Stimulated activated CD4-positive, alpha-beta T cell treated with anti-CD3 and anti-CD28 coated beads, TNF-alpha, amount 100 ng/mL, for 48 hours (primary cell): ENCODE measurements around the gene YJEFN3.

Source experiments
- DNase-seq, 3 donors: peaks; one replicate each; pipeline ENCODE4 v3.0.0-alpha.2; 2020; ENCODE audit warnings: low read depth in 3 of 3

Gene YJEFN3

GRCh38 chr19:19528721-19529490, at the start of gene YJEFN3:
Gene YJEFN3, plus strand, starts transcription at chr19:19528911. Its CDS starts 22 bp downstream, at chr19:19528933.
- no peak for DNase-seq

- DNase-seq, result no peak
Observed at GRCh38 chr19:19480688-19481087, 48.0 kb upstream of the YJEFN3 start.

GRCh38 chr19:19482809-19483596, 45.7 kb upstream of the YJEFN3 start:
- DNase-seq, result no peak

- DNase-seq, result no peak
Observed at GRCh38 chr19:19485161-19485997, 43.3 kb upstream of the YJEFN3 start.

GRCh38 chr19:19485998-19486290, 42.8 kb upstream of the YJEFN3 start:
- DNase-seq, result no peak

GRCh38 chr19:19486343-19487076, 42.2 kb upstream of the YJEFN3 start:
- no peak for DNase-seq

GRCh38 chr19:19487077-19487949, 41.4 kb upstream of the YJEFN3 start:
- no peak for DNase-seq

- no peak for DNase-seq
Observed at GRCh38 chr19:19487950-19488874, 40.5 kb upstream of the YJEFN3 start.

GRCh38 chr19:19488875-19489690, 39.6 kb upstream of the YJEFN3 start:
- peak; percentile 74 to 85 (median 81) for DNase-seq

- DNase-seq, result no peak
Observed at GRCh38 chr19:19489804-19490204, 38.9 kb upstream of the YJEFN3 start.

GRCh38 chr19:19490214-19490968, 38.3 kb upstream of the YJEFN3 start:
- DNase-seq, result peak; percentile 65 to 81 (median 68)

GRCh38 chr19:19491321-19492025, 37.2 kb upstream of the YJEFN3 start:
- no peak for DNase-seq

- no peak for DNase-seq
Observed at GRCh38 chr19:19492026-19492610, 36.6 kb upstream of the YJEFN3 start.

- no peak for DNase-seq
Observed at GRCh38 chr19:19493841-19494546, 34.7 kb upstream of the YJEFN3 start.

- DNase-seq, result no peak
Observed at GRCh38 chr19:19495614-19496603, 32.8 kb upstream of the YJEFN3 start.
